Neural cell (in vitro differentiated cells): ENCODE data around the gene CCL19. TPM values are rescaled to one million over a fixed set of nuclear protein-coding genes. Genes with fewer than 3 reads are reported as not detected.
"Not testable (repeated sequence)": the region's sequence is repeated elsewhere in the genome, so short reads cannot be mapped to it uniquely, and the experiment has no call there.

ENCODE experiments used
- H2AFZ ChIP-seq: fragments of 200-600, 300-800 bp; sonication (generic), shearing (Covaris generic); 2 replicates; pipeline ENCODE4 v1.6.0; 2014; ENCODE audit warnings: low read depth, mild to moderate bottlenecking, antibody characterized with exemption, low read length, moderate library complexity
- H3F3A ChIP-seq: fragments of 200-600 bp; shearing (Covaris generic); 2 replicates; pipeline ENCODE4 v1.6.1; 2016; ENCODE audit warnings: mild to moderate bottlenecking, moderate library complexity, mixed read lengths, antibody characterized with exemption, low read length; ENCODE audit not compliant: insufficient read depth, poor library complexity, severe bottlenecking
- H3K27ac ChIP-seq: fragments of 200-600, 300-800 bp; sonication (generic), shearing (Covaris generic); 2 replicates; pipeline ENCODE4 v1.5.1; 2014; ENCODE audit warnings: mild to moderate bottlenecking, low read length, moderate library complexity
- H3K27me3 ChIP-seq: fragments of 300-800, 200-600 bp; sonication (generic), shearing (Covaris generic); 2 replicates; pipeline ENCODE4 v1.6.0; 2014; ENCODE audit warnings: mild to moderate bottlenecking, low read depth, low read length, moderate library complexity; ENCODE audit not compliant: insufficient read depth
- H3K36me3 ChIP-seq: fragments of 300-800, 200-600 bp; sonication (generic), shearing (Covaris generic); 2 replicates; pipeline ENCODE4 v1.5.1; 2014; ENCODE audit warnings: mild to moderate bottlenecking, antibody characterized with exemption, low read length, moderate library complexity; ENCODE audit not compliant: insufficient read depth
- H3K4me2 ChIP-seq: fragments of 300-800, 200-600 bp; sonication (generic), shearing (Covaris generic); 2 replicates; pipeline ENCODE4 v1.6.0; 2014; ENCODE audit warnings: mild to moderate bottlenecking, low read length
- H3K4me3 ChIP-seq: fragments of 300-800, 200-600 bp; sonication (generic), shearing (Covaris generic); 2 replicates; pipeline ENCODE4 v1.5.1; 2014; ENCODE audit warnings: mild to moderate bottlenecking, low read length, moderate library complexity
- H3K79me2 ChIP-seq: fragments of 200-600 bp; shearing (Covaris generic); replicated peaks from 2 replicates; pipeline ENCODE4 v1.6.0; 2014; ENCODE audit warnings: mild to moderate bottlenecking, low read length, moderate library complexity; ENCODE audit not compliant: insufficient read depth
- H3K9ac ChIP-seq: fragments of 300-800, 200-600 bp; sonication (generic), shearing (Covaris generic); 2 replicates; pipeline ENCODE4 v1.6.1; 2016; ENCODE audit warnings: mild to moderate bottlenecking, low read length, mixed read lengths
- H3K9me2 ChIP-seq: fragments of 200-600 bp; shearing (Covaris generic); 2 replicates; pipeline ENCODE4 v1.6.1; 2016; ENCODE audit warnings: mild to moderate bottlenecking, low read length, mixed read lengths; ENCODE audit not compliant: insufficient read depth
- H3K9me3 ChIP-seq: fragments of 200-600, 300-800 bp; sonication (generic), shearing (Covaris generic); 2 replicates; pipeline ENCODE4 v1.6.1; 2016; ENCODE audit warnings: mild to moderate bottlenecking, mixed run types, low read length, moderate library complexity, mixed read lengths
- H4K20me1 ChIP-seq: fragments of 200-600 bp; shearing (Covaris generic); 2 replicates; pipeline ENCODE4 v1.6.1; 2016; ENCODE audit warnings: mild to moderate bottlenecking, mixed run types; ENCODE audit not compliant: insufficient read depth
- CTCF ChIP-seq: fragments of 450-650 bp; IDR thresholded peaks from 2 replicates; pipeline ENCODE4 v1.5.1; 2014; ENCODE audit warnings: antibody characterized with exemption, mild to moderate bottlenecking, moderate library complexity; ENCODE audit not compliant: poor library complexity, severe bottlenecking
- EP300 ChIP-seq: fragments of 450-650 bp; conservative IDR thresholded peaks from 2 replicates; pipeline ENCODE4 v1.6.1; 2014; ENCODE audit warnings: antibody characterized with exemption, mild to moderate bottlenecking, moderate library complexity; ENCODE audit not compliant: poor library complexity, severe bottlenecking
- EZH2 ChIP-seq: fragments of 200-600, 300-800 bp; shearing (Covaris generic), sonication (generic); IDR thresholded peaks from 2 replicates; pipeline ENCODE4 v1.6.1; 2014; ENCODE audit warnings: antibody characterized with exemption, low read length, borderline replicate concordance, mild to moderate bottlenecking; ENCODE audit not compliant: insufficient read depth, poor library complexity, severe bottlenecking
- MXI1 ChIP-seq: fragments of 450-650 bp; conservative IDR thresholded peaks from 2 replicates; pipeline ENCODE4 v1.6.1; 2014; ENCODE audit warnings: antibody characterized with exemption, mild to moderate bottlenecking; ENCODE audit not compliant: poor library complexity, severe bottlenecking
- POLR2AphosphoS5 ChIP-seq: IDR thresholded peaks from 2 replicates; pipeline ENCODE4 v1.6.1; 2012
- RAD21 ChIP-seq: fragments of 450-650 bp; conservative IDR thresholded peaks from 2 replicates; pipeline ENCODE4 v1.6.1; 2014; ENCODE audit warnings: antibody characterized with exemption, mild to moderate bottlenecking, moderate library complexity
- REST ChIP-seq: IDR thresholded peaks from 2 replicates; pipeline ENCODE4 v1.6.1; 2012; ENCODE audit warnings: borderline replicate concordance
- SMC3 ChIP-seq: fragments of 450-650 bp; conservative IDR thresholded peaks from 2 replicates; pipeline ENCODE4 v1.6.1; 2014; ENCODE audit warnings: antibody characterized with exemption, mild to moderate bottlenecking, moderate library complexity; ENCODE audit not compliant: poor library complexity
- TAF1 ChIP-seq: IDR thresholded peaks from 2 replicates; pipeline ENCODE4 v1.6.1; 2012; ENCODE audit warnings: low read depth
- polyA plus RNA-seq: library from polyadenylated mRNA; depleted of rRNA; stranded (reverse); fragments of >200 nt; gene quantifications from 2 replicates; pipeline ENCODE4 v1.2.3, GENCODE V29; 2014

The CCL19 gene
- polyA plus RNA-seq, 1 donor from 2014 or later = not detected

- Histone ChIP-seq H3K27ac (no peak overlapping the region), H2AFZ (no peak overlapping the region), H3K36me3 (no peaks in the 10 kb centered on the region), H3K4me2 (no peak overlapping the region), H3K79me2 (no peaks in the 10 kb centered on the region), H3K4me3 (no peak overlapping the region), H4K20me1 (no peaks in the 10 kb centered on the region), H3K9ac (no peak overlapping the region), H3K9me2 (no peaks in the 10 kb centered on the region), H3F3A (no peaks in the 10 kb centered on the region), H3K27me3 (no peaks in the 10 kb centered on the region), H3K9me3 (no peaks in the 10 kb centered on the region)
- TF ChIP-seq CTCF = no peak
- no peak for TF ChIP-seq POLR2AphosphoS5
- no peak for TF ChIP-seq RAD21
- no peak for TF ChIP-seq MXI1
- TF ChIP-seq SMC3 = no peak
- no peak for TF ChIP-seq TAF1
- TF ChIP-seq EZH2 = no peak
- no peak for TF ChIP-seq EP300
Observed at GRCh38 chr9:34723141-34723540, 32.1 kb upstream of the CCL19 start.

GRCh38 chr9:34719769-34720025, 28.6 kb upstream of the CCL19 start:
- not testable (repeated sequence) for H3K79me2 ChIP-seq, H4K20me1 ChIP-seq, H3K4me3 ChIP-seq, H3K27ac ChIP-seq, H3K36me3 ChIP-seq, H3K9me3 ChIP-seq, H2AFZ ChIP-seq, H3K9me2 ChIP-seq, H3K4me2 ChIP-seq, H3K9ac ChIP-seq, H3K27me3 ChIP-seq, H3F3A ChIP-seq

- Histone ChIP-seq H3K9me2 (no peaks in the 10 kb centered on the region), H3K79me2 (no peaks in the 10 kb centered on the region), H3K9ac (no peak overlapping the region), H3K27ac (no peak overlapping the region), H3K36me3 (no peaks in the 10 kb centered on the region), H4K20me1 (no peaks in the 10 kb centered on the region), H3K4me3 (no peak overlapping the region), H3K4me2 (no peak overlapping the region), H3K9me3 (no peaks in the 10 kb centered on the region), H2AFZ (no peak overlapping the region), H3F3A (no peaks in the 10 kb centered on the region), H3K27me3 (no peaks in the 10 kb centered on the region)
- TF ChIP-seq SMC3 (no peak), REST (no peak), POLR2AphosphoS5 (no peak), EP300 (no peak), EZH2 (no peak), MXI1 (no peak), TAF1 (no peak), CTCF (no peak), RAD21 (no peak)
Observed at GRCh38 chr9:34719021-34719768, 28.1 kb upstream of the CCL19 start.
